Suprapubic skin (tissue), 4 donors: Measurements from ENCODE around the gene HPGDS.

Experiments
- CTCF ChIP-seq, 2 donors: fragments of 200-600 bp in 1 of 2; fragments of 450-650 bp in 1 of 2; sonication (generic) in 1 of 2; IDR thresholded peaks; one replicate each; pipeline ENCODE4 v1.5.1; 2016 to 2019; ENCODE audit warnings: antibody characterized with exemption in 2 of 2, mild to moderate bottlenecking in 1 of 2, moderate library complexity in 1 of 2
- POLR2A ChIP-seq, 2 donors: fragments of 450-650 bp; IDR thresholded peaks; one replicate each; pipeline ENCODE4 v1.6.1; 2017; ENCODE audit warnings: antibody characterized with exemption in 2 of 2, mild to moderate bottlenecking in 2 of 2, moderate library complexity in 2 of 2
- POLR2AphosphoS5 ChIP-seq, 3 donors: sonication (generic); formaldehyde crosslinking; IDR thresholded peaks; one replicate each; pipeline ENCODE4 v1.6.1; 2017; ENCODE audit warnings: antibody characterized with exemption in 3 of 3

GRCh38 chr4:94372991-94373390 lies 30.4 kb upstream of the HPGDS start:
- TF ChIP-seq CTCF (IDR thresholded peaks at IDR 0.05) (no peak), POLR2AphosphoS5 (IDR thresholded peaks at IDR 0.05) (no peak), POLR2A (IDR thresholded peaks at IDR 0.05) (no peak)
